Brain microvascular endothelial cell (primary cell): ENCODE data around the gene MIP.
"Not testable (repeated sequence)": the region's sequence is repeated elsewhere in the genome, so short reads cannot be mapped to it uniquely, and the experiment has no call there.

ENCODE experiments used
- DNase-seq: peaks from one replicate; pipeline ENCODE4 v3.0.0-alpha.2; 2020
- H3K27ac ChIP-seq: fragments of 250-450 bp; sonication (Bioruptor Pico); 2 replicates; pipeline ENCODE4 v1.5.1; 2020; ENCODE audit warnings: mild to moderate bottlenecking, moderate library complexity
- H3K27me3 ChIP-seq: fragments of 250-450 bp; sonication (Bioruptor Pico); replicated peaks from 2 replicates; pipeline ENCODE4 v1.5.1; 2020; ENCODE audit warnings: mild to moderate bottlenecking
- H3K36me3 ChIP-seq: fragments of 250-450 bp; sonication (Bioruptor Pico); replicated peaks from 2 replicates; pipeline ENCODE4 v1.5.1; 2020; ENCODE audit warnings: mild to moderate bottlenecking
- H3K4me3 ChIP-seq: 2 replicates; pipeline ENCODE4 v1.5.1; 2011; ENCODE audit warnings: low read depth, mild to moderate bottlenecking, control low read depth, low read length, moderate library complexity
- in situ Hi-C: cut with HindIII; loops from 2 replicates; pipeline ENCODE4 v1.10.0; 2017; ENCODE audit warnings: low sequenced_read_pairs, low pct_ligation_motif_present

Gene MIP

DNA sequence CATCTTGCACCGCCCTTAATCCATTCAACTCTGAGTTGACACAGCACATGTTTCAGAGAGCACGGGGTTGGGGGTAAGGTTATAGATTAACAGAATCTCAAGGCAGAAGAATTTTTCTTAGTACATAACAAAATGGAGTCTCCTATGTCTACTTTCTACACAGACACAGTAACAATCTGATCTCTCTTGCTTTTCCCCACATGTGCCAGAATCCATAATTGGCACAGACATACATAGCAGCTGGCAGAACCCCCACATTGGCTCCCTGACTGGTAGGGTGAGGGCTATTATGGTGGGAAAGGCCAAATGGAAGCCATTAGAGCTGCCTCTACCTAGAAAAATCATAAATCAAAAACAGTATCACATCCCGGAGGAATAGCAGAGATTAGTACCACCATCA is 53.3 kb downstream of the MIP start:
- in situ Hi-C loops, H3K27me3 ChIP-seq, H3K27ac ChIP-seq, H3K36me3 ChIP-seq, H3K4me3 ChIP-seq, DNase-seq: not testable (repeated sequence)
